ENCODE measurements around the gene DGKI.

- TF ChIP-seq TP53 (CRISPR knock-in tag; IDR thresholded peaks at IDR 0.05): no peak
- no peak for TF ChIP-seq CTCF (IDR thresholded peaks at IDR 0.05)
- TF ChIP-seq E2F4 (CRISPR knock-in tag; IDR thresholded peaks at IDR 0.05; ENCODE audit: borderline replicate concordance, low read depth): no peak
- no peak for TF ChIP-seq FOXK1 (CRISPR knock-in tag; IDR thresholded peaks at IDR 0.05)
- no peak for TF ChIP-seq FOXP4 (CRISPR knock-in tag; IDR thresholded peaks at IDR 0.05)
These were observed 366.4 kb downstream of the DGKI start for GRCh38 chr7:137480401-137480800.
